Lower leg skin (tissue), 3 donors: ENCODE measurements around the gene PPTC7.

Experiments
- CTCF ChIP-seq, 3 donors: fragments of 450-650 bp; IDR thresholded peaks; one replicate each; pipeline ENCODE4 v1.5.1; 2016; ENCODE audit warnings: antibody characterized with exemption in 3 of 3, mild to moderate bottlenecking in 3 of 3, moderate library complexity in 2 of 3
- POLR2A ChIP-seq, 2 donors: fragments of 450-650 bp; IDR thresholded peaks; one replicate each; pipeline ENCODE4 v1.6.1; 2016 to 2017; ENCODE audit warnings: antibody characterized with exemption in 2 of 2, mild to moderate bottlenecking in 1 of 2, moderate library complexity in 1 of 2

GRCh38 chr12:110538869-110539622 lies 44.1 kb downstream of the PPTC7 start:
- TF ChIP-seq CTCF (IDR thresholded peaks at IDR 0.05) (no peak), POLR2A (IDR thresholded peaks at IDR 0.05) (no peak)
